Kasumi-1 (cell line): ENCODE results near the gene FAM120C.

Experiments
- DNase-seq, 2 experiments: peaks; one replicate each; lab custom pipeline; 2025; lab: John Stamatoyannopoulos, UW

Gene FAM120C

GRCh38 chrX:54030329-54030728 is 152.7 kb downstream of the FAM120C start:
- no peak for DNase-seq

GRCh38 chrX:54029529-54030143 is 153.4 kb downstream of the FAM120C start:
- no peak for DNase-seq

GRCh38 chrX:54024350-54024749 is 158.7 kb downstream of the FAM120C start:
- no peak for DNase-seq
